ENCODE data around the gene APOBEC3B.
"Not testable (repeated sequence)": the region's sequence is repeated elsewhere in the genome, so short reads cannot be mapped to it uniquely, and the experiment has no call there.

The APOBEC3B gene

GRCh38 chr22:38981992-38982927, at the start of gene APOBEC3B:
APOBEC3B (plus strand) TSS chr22:38982347; CDS start chr22:38982454, 107 bp downstream.
- DNase-seq (ENCODE audit: low read depth): peak; percentile 90

GRCh38 chr22:38935023-38935422, 47.1 kb upstream of the APOBEC3B start:
- DNase-seq (ENCODE audit: low read depth): no peak

DNA sequence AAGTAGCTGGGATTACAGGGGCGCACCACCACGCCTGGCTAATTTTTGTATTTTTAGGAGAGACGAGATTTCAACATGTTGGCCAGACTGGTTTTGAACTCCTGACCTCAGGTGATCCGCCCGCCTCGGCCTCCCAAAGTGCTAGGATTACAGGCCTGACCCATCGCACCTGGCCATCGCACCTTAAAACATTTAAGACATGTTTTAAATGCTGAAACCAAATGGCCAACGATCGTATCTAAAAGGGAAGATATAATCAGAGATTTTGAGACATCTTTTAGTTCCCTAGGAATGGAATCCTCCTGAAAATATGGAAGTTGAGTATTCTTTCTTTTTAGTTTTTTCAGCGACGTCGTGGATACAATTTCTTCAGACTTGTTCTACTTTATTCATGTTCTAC, 46.5 kb upstream of the APOBEC3B start:
- DNase-seq (ENCODE audit: low read depth): no peak

GRCh38 chr22:38936562-38936961, 45.6 kb upstream of the APOBEC3B start:
- DNase-seq (ENCODE audit: low read depth): no peak

GRCh38 chr22:38937036-38937435, 45.1 kb upstream of the APOBEC3B start:
- DNase-seq (ENCODE audit: low read depth): no peak

GRCh38 chr22:38937541-38937940, 44.6 kb upstream of the APOBEC3B start:
- DNase-seq (ENCODE audit: low read depth): no peak

- no peak for DNase-seq (ENCODE audit: low read depth)
Measured at GRCh38 chr22:38938221-38938620, 43.9 kb upstream of the APOBEC3B start.

- DNase-seq (ENCODE audit: low read depth): no peak
Measured at GRCh38 chr22:38938925-38939324, 43.2 kb upstream of the APOBEC3B start.

DNA sequence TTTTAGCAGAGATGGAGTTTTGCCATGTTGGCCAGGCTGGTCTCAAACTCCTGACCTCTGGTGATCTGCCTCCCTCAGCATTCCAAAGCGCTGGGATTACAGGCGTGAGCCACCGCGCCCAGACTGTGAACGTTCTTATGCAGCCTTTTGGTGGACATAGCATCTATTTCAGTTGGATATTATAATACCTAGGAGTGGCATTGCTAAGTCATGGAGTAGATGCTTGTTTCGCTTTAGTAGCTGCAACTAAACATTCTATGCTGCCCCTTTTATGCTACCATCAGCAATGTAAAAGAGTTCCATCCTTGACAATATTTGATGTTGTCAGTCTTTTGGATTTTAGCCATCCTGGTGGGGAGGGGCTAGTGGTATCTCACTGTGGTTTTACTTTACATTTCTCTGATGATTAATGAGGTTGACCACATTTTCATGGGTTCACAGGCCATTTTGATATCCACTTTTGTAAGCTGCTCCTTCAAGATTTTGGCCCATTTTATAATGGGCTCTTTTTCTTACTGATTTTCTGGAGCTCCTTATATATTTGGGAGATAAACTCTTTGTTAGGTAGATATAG, 41.2 kb upstream of the APOBEC3B start:
- peak; percentile 25 for DNase-seq (ENCODE audit: low read depth)

DNA sequence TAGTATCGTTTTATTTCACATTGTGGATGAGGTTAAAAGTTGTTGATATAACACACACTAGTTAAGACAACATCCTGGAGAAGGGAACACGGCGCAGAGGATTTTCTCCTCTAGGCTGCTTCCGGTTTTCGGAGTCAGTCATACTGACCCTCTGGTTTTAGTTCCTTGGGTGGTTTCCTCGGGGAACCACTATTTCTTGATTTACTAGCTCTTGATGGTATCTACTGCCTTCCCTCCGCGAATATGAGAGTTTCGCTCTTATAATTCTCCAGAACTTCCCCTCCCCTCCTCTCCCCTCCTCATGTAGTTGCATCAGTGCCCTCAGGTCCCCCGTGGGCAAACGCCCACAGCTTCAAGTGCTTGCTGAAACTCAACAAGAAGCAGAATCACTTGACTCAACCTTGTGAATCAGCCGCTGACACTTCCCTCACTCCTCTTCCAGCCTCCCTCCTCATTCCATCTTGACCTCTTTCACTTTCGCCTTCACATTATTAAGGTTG, 40.6 kb upstream of the APOBEC3B start:
- DNase-seq (ENCODE audit: low read depth): peak; percentile 21

DNA sequence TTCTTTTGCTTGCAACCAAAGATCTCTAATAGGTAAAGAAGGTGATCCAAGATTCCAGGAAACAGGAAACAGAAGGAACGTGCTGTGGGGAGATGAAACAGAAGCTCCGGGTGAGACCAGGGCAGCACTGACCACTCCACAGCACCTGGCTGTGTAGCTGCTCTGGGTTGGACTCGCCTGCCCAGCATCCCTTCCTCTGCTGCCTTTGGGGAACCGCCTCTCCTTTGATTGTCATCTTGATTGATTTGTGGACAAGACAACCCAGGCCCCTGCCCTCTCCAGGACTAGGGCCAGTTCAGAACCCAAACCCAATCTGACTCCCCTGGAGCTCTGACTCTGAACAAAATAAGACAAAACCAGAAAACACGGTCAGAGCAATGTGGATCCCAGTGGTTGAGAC, 39.4 kb upstream of the APOBEC3B start:
- no peak for DNase-seq (ENCODE audit: low read depth)

DNA sequence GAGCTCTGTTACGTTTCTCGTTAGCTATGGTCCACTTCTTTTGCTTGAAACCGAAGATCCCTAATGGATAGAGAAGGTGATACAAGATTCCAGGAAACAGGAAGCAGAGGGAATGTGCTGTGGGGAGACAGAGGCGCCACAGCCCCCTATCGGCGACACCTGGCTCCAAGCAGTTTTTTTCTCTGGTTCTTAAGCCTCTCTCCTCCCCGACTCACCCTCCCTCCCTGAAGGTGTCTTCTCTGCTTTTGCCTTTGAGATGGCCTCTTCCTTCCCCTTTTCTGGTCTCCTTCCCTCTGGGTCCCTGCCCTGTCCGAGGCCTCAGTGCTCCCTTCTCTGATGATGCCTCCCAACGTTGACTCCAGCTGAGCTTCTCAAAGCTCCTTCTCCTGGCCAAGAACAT, 38.9 kb upstream of the APOBEC3B start:
- DNase-seq (ENCODE audit: low read depth): no peak

GRCh38 chr22:38943882-38944281, 38.3 kb upstream of the APOBEC3B start:
- DNase-seq (ENCODE audit: low read depth): no peak

- DNase-seq (ENCODE audit: low read depth): no peak
Measured at GRCh38 chr22:38944653-38945052, 37.5 kb upstream of the APOBEC3B start.

DNA sequence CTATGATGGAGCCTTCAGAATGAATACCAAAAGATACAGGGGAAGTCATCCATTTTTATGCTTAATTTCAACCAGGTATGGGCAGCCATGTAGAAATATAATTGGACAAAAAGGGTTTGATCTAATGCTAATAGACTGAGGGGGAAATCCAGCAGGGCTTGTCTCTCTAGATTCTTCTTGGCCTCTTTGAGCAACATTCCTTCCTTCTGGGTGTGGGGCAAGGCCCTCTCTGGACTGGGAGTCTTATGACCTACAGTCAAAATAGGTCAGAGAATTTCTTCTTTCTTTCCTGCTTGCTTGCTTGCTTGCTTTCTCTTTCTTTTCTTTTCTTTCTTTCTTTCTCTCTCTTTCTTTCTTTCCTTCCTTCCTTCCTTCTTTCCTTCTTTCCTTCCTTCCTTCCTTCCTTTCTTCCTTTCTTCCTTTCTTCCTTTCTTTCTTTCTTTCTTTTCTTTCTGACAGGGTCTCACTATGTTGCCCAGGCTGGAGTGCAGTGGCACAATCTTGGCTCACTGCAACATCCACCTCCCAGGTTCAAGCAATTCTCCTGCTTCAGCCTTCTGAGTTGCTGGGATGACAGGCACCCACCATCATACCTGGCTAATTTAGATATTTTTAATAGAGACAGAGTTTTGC, 36.3 kb upstream of the APOBEC3B start:
- DNase-seq (ENCODE audit: low read depth): not testable (repeated sequence)

- no peak for DNase-seq (ENCODE audit: low read depth)
Measured at GRCh38 chr22:38946771-38947170, 35.4 kb upstream of the APOBEC3B start.

DNA sequence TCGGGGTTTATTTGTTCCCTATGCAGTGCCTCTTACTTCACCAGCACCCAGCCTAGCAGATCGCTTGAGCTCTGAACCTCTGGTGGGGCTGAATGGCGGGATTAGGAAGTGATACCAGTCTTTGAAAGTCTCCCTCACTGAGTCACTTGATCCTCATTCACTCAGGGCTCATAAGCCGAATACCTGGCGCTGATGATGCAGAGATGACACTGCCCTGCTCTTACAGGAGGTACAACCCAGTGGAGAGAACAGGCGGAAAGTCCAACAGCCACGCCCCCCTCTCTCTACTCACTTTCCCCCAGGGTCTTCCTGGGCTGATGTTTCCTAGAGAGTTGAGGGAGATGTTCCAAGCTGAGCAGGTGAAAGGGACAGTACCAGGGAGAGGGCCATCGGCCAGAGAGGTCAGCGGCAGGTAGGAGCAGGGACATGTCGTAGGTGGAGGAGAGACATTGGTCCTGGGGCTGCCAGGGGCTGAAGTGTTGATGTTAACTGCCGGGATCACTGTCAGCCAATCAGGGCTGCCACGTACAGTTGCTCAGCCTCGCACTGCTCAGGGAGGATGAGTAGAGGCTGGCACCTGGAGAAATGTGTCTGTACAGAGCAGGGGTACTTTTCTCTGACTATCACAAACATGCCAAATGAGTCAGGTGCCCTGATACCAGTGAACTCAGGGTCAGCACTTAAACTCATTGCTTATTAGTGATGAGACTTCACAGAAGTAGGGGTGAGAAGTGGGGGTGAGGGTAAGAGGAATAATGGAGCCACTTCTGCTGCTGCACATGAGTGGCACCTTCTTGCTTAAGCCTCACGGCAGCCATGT, 34.6 kb upstream of the APOBEC3B start:
- no peak for DNase-seq (ENCODE audit: low read depth)

GRCh38 chr22:38948181-38948940, 33.8 kb upstream of the APOBEC3B start:
- DNase-seq (ENCODE audit: low read depth): no peak

GRCh38 chr22:38949889-38950405, 32.2 kb upstream of the APOBEC3B start:
- DNase-seq (ENCODE audit: low read depth): no peak

DNA sequence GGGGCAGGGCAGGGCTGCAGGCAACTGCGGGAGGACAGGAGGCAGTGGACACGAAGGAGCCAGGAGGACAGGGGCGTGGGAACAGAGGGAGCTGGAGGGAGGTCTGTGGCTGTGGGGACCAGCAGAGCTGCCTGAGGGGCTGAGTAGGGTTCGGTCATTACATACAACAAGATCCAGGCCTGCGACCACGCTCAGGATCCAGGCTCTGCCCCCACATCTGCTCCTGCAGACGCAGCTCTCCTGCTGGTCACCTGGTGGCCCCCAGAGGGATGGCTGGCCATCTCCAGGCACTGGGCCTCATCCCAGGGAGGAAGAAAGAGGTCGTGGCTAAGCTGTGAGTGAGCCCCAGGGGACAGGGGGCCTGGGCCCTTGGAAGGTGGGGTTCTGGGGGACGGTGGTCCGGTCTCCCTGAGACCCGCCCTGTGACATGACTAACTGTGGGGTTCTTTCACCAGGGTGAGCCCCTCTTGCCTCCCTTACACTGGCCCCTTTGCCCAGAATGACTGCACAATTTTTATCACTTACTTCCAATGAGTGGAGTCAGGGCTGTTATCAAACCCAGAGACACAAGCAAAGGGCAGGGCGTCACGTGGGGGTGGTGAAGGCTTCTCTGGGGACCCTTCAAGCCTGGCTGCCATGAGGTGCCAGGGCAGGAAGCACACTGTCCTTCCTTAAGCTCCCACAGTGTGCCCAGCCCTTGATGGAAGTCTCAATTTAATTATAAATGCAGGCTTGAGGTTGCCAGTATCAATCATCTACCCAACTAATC, 31.4 kb upstream of the APOBEC3B start:
- DNase-seq (ENCODE audit: low read depth): no peak
